T-helper 2 cell (primary cell): ENCODE measurements around the gene BCL3.

ENCODE experiments used
- DNase-seq, 5 experiments: peaks; one replicate each; pipeline versions ENCODE4 v3.0.0 to v3.0.0-alpha.2; 2012 to 2022

BCL3 gene

DNA sequence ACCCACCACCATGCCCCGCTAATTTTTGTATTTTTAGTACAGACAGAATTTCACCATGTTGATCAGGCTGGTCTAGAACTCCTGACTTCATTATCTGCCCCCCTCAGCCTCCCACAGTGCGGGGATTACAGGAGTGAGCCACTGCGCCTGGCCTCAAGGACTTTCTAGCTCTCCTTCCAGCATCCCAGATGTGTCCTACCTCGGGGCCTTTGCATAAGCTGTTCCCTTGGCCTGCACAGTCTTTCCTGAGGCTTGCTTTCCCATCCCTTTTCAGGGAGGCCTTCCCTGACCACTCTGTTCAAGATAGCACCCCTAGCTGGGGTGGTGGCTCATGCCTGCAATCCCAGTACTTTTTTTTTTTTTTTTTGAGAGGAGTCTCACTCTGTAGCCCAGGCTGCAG, 46.1 kb downstream of the BCL3 start:
- DNase-seq = no peak

DNA sequence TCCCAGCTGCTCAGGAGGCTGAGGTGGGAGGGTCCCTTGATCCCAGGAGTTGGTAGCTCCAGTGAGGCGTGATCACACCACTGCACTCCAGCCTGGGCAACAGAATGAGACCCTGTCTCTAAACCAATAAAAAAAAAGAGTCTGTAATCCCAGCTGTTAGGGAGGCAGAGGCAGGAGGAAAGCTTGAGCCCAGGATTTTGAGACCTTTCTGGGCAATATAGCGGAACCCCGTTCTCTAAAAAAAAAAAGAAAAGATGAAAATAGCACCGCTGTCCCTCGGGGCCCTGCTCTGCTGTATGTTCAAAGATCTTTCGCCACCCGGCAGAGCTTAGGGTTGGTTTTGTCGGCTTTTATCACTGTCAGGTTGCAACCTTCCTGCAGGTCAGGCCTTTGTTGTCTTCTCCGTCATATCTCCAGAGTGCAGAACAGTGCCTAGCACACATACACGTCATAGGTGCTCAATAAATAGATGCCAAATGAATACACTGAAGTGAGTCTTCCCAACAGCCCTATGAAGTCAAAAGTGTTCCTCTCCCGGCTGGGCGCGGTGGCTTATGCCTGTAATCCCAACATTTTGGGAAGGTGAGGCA, 47.0 kb downstream of the BCL3 start:
- DNase-seq = no peak

DNA sequence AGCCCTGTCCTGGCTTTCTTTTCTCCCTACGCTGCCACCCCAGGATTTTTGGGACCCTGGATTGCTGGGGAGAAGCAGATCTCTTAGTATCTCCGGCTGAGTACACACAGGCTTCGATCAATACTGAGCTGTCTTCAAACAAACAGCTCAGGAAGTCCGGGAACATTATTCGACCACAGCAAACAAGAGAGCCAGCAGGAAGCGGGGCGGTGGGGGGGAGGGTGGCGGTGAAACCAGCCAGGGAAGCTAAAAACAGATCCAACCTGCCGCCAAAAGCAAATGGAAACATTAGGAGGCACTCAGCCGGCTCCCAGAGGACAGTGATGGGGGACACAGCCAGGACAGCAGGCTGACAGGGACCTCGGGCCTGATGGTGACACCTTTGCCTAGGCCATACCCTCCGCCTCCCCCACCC, 48.2 kb downstream of the BCL3 start:
- DNase-seq = no peak

DNA sequence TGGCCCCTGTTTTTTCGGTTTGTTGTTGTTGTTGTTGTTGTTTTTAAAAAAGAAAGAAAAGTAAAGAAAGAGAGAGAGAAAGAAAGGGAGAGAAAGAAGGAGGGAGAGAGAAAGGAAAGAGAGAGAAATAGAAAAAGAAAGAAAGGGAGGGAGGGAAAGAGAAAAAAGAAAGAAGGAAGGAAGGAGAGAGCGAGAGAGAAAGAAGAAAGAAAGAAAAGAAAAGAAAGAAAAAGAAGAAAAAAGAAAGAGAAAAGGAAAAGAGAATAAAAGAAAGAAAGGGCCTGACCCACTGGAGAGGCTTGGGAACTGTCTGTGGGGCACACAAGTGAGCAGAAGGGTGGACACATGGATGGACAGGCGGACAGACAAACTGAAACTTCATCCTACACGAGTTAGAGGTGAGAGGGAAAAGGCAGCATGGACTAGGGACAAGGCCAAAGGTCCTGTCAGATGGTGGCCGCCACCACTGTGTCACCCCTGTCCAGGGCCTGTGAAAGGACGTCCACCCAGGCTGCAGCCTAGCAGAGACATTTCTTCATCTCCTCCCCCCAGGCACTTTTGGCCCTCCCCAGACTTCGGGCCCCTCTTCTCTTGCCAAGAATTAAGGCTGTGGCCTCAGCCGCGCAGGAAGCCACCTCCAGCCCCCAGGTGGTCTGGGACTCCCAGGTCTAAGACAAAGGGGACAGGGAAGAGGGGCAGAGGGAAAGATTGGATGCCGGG, 51.3 kb downstream of the BCL3 start:
- DNase-seq = no peak

DNA sequence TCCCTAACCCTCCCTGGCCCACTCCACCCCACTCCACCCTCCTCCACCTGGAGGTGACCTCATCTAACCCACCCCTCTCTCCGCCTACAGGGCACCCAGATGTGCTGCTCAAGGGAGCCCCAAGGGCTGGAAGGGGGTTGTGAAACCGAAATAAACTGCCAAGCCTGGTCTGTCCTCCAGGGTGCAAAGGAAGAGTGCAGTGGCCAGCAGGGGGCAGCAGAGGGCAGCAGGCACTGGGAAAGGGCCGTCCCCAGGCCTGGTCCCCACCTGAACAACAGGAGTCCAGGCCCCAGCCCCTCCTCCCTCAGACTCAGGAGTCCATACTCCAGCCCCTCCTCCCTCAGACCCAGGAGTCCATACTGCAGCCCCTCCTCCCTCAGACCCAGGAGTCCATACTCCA, 52.0 kb downstream of the BCL3 start:
- peak; percentile 46 to 77 (median 73) for DNase-seq

DNA sequence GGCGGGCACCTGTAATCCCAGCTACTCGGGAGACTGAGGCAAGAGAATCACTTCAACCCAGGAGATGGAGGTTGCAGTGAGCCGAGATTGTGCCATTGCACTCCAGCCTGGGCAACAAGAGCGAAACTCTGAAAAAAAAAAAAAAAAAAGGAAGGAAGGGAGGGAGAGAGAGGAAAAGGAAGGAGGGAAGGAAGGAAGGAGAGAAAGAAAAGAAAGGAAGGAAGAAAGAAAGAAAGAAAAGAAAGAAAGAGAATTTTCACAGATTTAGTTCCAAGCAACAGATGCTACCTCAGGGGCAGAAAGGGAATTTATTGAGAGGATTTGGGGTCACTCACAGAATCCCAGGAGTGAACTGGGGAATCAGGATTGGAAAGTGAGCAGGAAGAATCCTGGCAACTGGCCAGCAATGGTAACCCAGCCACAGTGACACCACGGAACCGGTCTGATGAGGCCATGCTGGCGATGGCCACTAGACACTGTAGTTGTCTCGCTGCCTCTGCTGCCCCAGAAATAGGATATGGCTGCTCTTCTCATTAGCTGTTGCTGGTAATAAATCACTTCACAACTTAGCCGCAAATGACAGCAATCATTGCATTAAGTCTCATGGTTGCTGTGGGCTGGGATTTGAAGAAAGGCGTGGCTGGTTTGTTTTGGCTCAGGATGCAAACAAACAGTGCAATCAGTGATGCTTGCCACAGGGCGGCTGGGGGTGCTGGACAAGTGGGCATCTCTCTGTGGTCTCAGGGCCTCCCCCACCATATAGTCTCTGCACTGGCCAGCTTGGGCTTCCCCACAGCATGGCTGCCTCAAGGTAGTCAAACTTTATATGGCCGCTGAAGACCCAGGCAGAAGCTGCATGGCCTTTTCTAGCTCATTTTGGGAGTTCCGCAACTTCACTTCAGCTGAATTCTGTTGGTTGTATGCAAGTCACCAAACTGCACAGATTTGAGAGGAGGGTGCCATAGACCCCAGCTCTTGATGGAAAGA, 55.2 kb downstream of the BCL3 start:
- no peak for DNase-seq

DNA sequence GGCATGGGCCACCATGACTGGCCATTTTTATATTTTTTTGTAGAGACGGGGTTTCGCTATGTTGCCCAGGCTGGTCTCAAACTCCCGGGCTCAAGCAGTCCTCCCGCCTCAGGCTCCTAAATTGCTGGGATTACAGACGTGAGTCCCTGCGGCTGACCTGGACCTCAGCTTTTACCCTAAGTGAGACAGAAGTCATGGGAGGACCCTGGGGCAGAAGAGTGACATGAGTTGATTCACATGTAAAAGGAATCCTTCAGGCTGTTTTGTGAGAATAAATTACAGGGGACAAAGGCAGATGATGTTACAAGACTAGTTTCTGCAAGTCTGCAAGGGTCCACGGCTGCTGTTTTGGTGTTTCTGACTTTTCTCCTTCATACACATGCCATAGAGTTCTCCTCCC, 57.8 kb downstream of the BCL3 start:
- DNase-seq = no peak

DNA sequence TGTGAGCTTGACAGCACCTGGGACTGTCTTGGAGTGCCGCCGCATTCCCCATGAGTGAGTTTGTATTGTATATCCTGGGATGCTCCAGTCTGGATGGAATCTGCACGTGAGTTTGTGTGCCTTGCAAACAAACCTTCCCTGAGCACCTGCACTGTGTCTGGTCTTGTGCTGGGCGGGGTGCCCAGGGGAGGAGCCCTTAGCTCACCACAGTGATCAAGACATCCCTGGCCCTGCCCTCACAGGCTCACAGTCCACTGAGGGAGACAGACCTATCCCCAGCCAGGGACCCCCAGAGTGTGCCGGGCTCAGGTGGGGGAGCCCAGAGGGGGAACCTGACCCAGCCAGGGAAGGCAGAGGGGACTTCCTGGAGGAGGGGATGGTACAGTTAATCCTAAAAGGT, 58.7 kb downstream of the BCL3 start:
- DNase-seq = no peak

DNA sequence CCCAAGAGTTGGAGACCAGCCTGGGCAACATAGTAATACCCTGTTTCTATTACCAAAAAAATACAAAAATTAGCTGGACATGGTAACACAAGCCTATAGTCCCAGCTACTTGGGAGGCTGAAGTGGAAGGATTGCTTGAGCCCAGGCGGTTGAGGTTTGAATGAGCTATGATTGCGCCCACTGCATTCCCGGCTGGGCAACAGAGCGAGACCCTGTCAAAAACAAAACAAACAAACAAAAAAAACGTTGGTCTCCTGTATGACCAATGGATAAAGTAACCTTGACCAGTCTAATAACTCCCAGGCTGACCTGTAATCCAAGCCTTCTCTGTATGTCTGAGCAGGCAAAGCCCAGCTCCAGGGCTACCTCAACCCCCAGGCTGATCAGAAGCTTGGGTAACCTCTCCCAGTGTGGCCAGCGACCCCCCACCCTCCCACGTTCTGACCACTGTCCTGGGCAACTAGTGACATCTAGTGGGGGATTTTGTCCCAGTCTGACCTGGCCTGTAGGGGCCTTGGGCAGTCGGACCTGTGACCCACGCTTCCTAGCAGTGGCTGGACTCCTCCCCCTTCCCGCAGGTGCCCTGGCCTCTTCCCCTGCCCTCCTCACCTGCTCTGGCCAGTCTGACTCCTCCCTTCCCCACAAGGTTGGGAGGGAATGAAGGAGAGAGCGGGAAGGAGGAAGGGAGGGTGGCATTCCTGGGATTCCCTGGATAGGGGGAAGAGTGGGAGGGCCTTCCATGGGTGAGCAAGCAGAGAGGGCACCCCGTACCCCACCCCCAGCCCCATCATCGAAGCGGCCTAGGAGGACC, 59.3 kb downstream of the BCL3 start:
- no peak for DNase-seq

DNA sequence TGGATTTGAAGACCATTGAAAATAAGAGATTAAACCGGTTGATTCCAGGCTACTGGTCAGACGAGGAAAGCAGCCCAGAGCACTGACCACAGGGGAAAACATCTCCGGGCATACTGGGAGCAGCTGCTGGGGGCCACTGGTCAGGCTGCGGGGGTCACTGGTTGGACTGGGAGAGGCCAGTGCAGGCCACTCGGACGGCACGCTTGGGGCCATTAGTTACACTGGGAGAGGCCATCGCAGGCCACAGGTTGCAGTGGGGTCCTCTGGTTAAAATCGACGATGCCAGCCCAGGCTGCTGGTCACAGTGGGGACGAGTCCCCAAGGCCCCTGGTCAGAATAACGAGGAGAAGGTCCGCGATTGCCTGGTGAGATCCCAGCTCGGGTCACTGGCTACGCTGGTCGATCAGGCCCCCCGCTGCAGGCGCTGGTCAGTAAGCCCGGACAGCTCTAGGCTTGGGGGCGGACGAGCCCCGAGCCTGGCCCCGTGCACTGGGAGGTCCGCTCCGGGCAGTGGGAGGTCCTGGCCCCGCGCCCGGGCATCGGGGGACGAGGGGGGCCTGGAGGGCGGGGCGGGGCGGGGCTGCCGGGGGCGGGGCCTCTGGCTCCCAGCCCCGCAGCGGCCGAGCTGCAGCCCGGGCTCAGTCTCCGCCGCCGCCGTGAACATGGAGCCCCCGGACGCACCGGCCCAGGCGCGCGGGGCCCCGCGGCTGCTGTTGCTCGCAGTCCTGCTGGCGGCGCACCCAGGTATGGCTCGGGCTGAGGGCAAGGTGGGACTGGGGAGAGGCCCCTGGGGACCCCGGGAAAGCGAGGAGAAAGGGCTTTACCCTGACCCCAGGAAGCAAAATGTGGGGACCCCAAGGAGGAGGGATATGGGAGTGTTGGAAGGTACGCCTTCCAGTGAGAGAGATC, 60.2 kb downstream of the BCL3 start, which contains the start of gene BCAM:
TSS of gene BCAM (plus strand) at position 641 of the 909 bp plus-strand sequence. CDS start at position 663, 22 bp downstream.
- no peak for DNase-seq
